Activated CD4-positive, alpha-beta T cell treated with anti-CD3 and anti-CD28 coated beads for 36 hours (primary cell): ENCODE data around the gene S100A6. TPM values are rescaled to one million over a fixed set of nuclear protein-coding genes. Genes with fewer than 3 reads are reported as not detected.
"Not testable (repeated sequence)": the region's sequence is repeated elsewhere in the genome, so short reads cannot be mapped to it uniquely, and the experiment has no call there.

ENCODE experiments used
- ATAC-seq: fragments of 200-7000 bp; cut with Tn5 transposase; one replicate; pipeline ENCODE4 v1.10.0; 2021; ENCODE audit warnings: mild to moderate bottlenecking, moderate library complexity
- CTCF ChIA-PET: fragments of 350-600 bp; sonication (Branson Sonifier 250); formaldehyde crosslinking; loops from one replicate; lab custom pipeline; 2021; ENCODE audit warnings: antibody characterized with exemption; lab: Charles Lee
- POLR2A ChIA-PET: fragments of 350-600 bp; sonication (Branson Sonifier 250); formaldehyde crosslinking; loops from one replicate; lab custom pipeline; 2021; ENCODE audit warnings: antibody characterized with exemption, inconsistent platforms; lab: Charles Lee
- DNase-seq: peaks from one replicate; pipeline ENCODE4 v3.0.0-alpha.2; 2020
- H3K27ac Mint-ChIP-seq: one replicate; pipeline ENCODE4 v1.8.0; 2021; ENCODE audit warnings: mixed read lengths
- H3K27me3 Mint-ChIP-seq: one replicate; pipeline ENCODE4 v1.8.0; 2021; ENCODE audit warnings: mixed read lengths
- H3K36me3 Mint-ChIP-seq: one replicate; pipeline ENCODE4 v1.8.0; 2021; ENCODE audit warnings: low read depth, mixed read lengths
- H3K4me1 Mint-ChIP-seq: one replicate; pipeline ENCODE4 v1.8.0; 2021; ENCODE audit warnings: mixed read lengths
- H3K4me3 Mint-ChIP-seq: one replicate; pipeline ENCODE4 v1.8.0; 2021; ENCODE audit warnings: mild to moderate bottlenecking, moderate library complexity, mixed read lengths
- H3K9me3 Mint-ChIP-seq: one replicate; pipeline ENCODE4 v1.8.0; 2021; ENCODE audit warnings: low read depth, mixed read lengths
- intact Hi-C, 2 experiments: fragments of 100-400 bp; cut with DNase I in 1 of 2; cut with micrococcal nuclease in 1 of 2; formaldehyde crosslinking; loops; one replicate each; pipeline versions ENCODE4 v1.14.2 to v1.15.1; 2022 to 2024; cut with DNase I, micrococcal nuclease
- total RNA-seq, 2 experiments: library from RNA; stranded (reverse); gene quantifications; one replicate each; pipeline ENCODE4 v1.2.3, GENCODE V29; 2021

The S100A6 gene
- total RNA-seq, 2 experiments from 2014 or later, result 219 to 349 TPM

GRCh38 chr1:153565529-153566374 lies 30.0 kb upstream of the S100A6 start, which contains the start of gene S100A2:
Gene S100A2 (minus strand): TSS chr1:153565844. CDS start chr1:153563877, 1,967 bp downstream.
- intact Hi-C loops, result loop anchor here (1.0 to 5.0 kb wide), 5 partner anchors 20 to 397 kb away; partner anchors contain the start of genes S100A4 (in 2 of the 2), CHTOP (in 1 of the 2), INTS3 (in 1 of the 2) and SLC39A1 (in 1 of the 2)
- DNase-seq, result peak; percentile 81

GRCh38 chr1:153563991-153564390 lies 28.2 kb upstream of the S100A6 start:
- Mint-ChIP-seq H3K36me3 (no peaks in the 10 kb centered on the region), H3K4me3 (no peak overlapping the region), H3K27me3 (no peaks in the 10 kb centered on the region), H3K9me3 (no peaks in the 10 kb centered on the region), H3K27ac (no peak overlapping the region), H3K4me1 (peaks cover 35% of the 10 kb centered on the region)
- ATAC-seq (no peak), DNase-seq (no peak)
- ChIA-PET CTCF (interaction anchor here (0.6 to 1.3 kb wide), 4 partner anchors 12 to 53 kb away, joined by 3 to 6 read pairs (median 4); partner anchors contain the start of gene S100A5), POLR2A (no interaction called here)
- intact Hi-C loops, result no loop called here

More at GRCh38 chr1:153565529-153566374, 30.0 kb upstream of the S100A6 start, which contains the start of gene S100A2:
- H3K27ac Mint-ChIP-seq, result peak within 1 kb of the TSS; percentile 100
- peak; percentile 69 for ATAC-seq
- H3K36me3 Mint-ChIP-seq, result no peaks in the 10 kb centered on the region
- no peaks in the 10 kb centered on the region for H3K27me3 Mint-ChIP-seq
- CTCF ChIA-PET, result interaction anchor here (0.6 to 1.9 kb wide), 14 partner anchors 15 to 324 kb away, joined by 3 to 12 read pairs (median 4); partner anchors contain the start of genes CHTOP, S100A4 and S100A6
- H3K9me3 Mint-ChIP-seq, result no peaks in the 10 kb centered on the region
- peaks cover 46% of the 10 kb centered on the region for H3K4me1 Mint-ChIP-seq
- POLR2A ChIA-PET, result interaction anchor here (0.6 to 1.8 kb wide), 7 partner anchors 11 to 34 kb away, joined by 3 to 13 read pairs (median 5); partner anchors contain the start of genes S100A3, S100A4, S100A5 and S100A6
- peak within 1 kb of the TSS; percentile 71 for H3K4me3 Mint-ChIP-seq

- POLR2A ChIA-PET, result no interaction called here
- peaks cover 30% of the 10 kb centered on the region for H3K4me1 Mint-ChIP-seq
- ATAC-seq (no peak), DNase-seq (no peak)
- no peaks in the 10 kb centered on the region for H3K36me3 Mint-ChIP-seq
- H3K27ac Mint-ChIP-seq, result no peak overlapping the region
- H3K4me3 Mint-ChIP-seq, result no peak overlapping the region
- intact Hi-C loops, result no loop called here
- CTCF ChIA-PET, result interaction anchor here (0.7 to 1.3 kb wide), 2 partner anchors 11 to 53 kb away, joined by 4 to 6 read pairs; no protein-coding TSS in a partner anchor
- no peaks in the 10 kb centered on the region for H3K27me3 Mint-ChIP-seq
- no peaks in the 10 kb centered on the region for H3K9me3 Mint-ChIP-seq
These were observed 27.7 kb upstream of the S100A6 start for GRCh38 chr1:153563483-153563901.

- ATAC-seq, H3K27ac Mint-ChIP-seq, H3K9me3 Mint-ChIP-seq, DNase-seq, H3K4me3 Mint-ChIP-seq, H3K36me3 Mint-ChIP-seq, intact Hi-C loops, H3K27me3 Mint-ChIP-seq: not testable (repeated sequence)
- ChIA-PET CTCF (interaction anchor here (0.5 to 2.4 kb wide), 7 partner anchors 10 to 50 kb away, joined by 3 to 9 read pairs (median 3); partner anchors contain the start of gene S100A4), POLR2A (interaction anchor here (0.7 kb wide), 1 partner anchor 124 kb away, joined by 3 read pairs; no protein-coding TSS in a partner anchor)
- H3K4me1 Mint-ChIP-seq, result peaks cover 17% of the 10 kb centered on the region
These were observed 26.2 kb upstream of the S100A6 start for GRCh38 chr1:153562021-153562420.

- H3K36me3 Mint-ChIP-seq, result no peaks in the 10 kb centered on the region
- H3K4me1 Mint-ChIP-seq, result peaks cover 12% of the 10 kb centered on the region
- H3K27ac Mint-ChIP-seq, result peak overlapping the region; percentile 55
- H3K9me3 Mint-ChIP-seq, result no peaks in the 10 kb centered on the region
- intact Hi-C loops, result no loop called here
- H3K27me3 Mint-ChIP-seq, result no peaks in the 10 kb centered on the region
- H3K4me3 Mint-ChIP-seq, result no peak overlapping the region
- DNase-seq (no peak), ATAC-seq (no peak)
- CTCF ChIA-PET, result interaction anchor here (0.9 to 2.4 kb wide), 5 partner anchors 9 to 50 kb away, joined by 3 to 9 read pairs (median 3); partner anchors contain the start of gene S100A4
- POLR2A ChIA-PET, result interaction anchor here (0.7 kb wide), 1 partner anchor 124 kb away, joined by 3 read pairs; no protein-coding TSS in a partner anchor
These were observed 25.7 kb upstream of the S100A6 start for GRCh38 chr1:153561466-153561985.

GRCh38 chr1:153560771-153561465 lies 25.1 kb upstream of the S100A6 start:
- no peaks in the 10 kb centered on the region for H3K36me3 Mint-ChIP-seq
- CTCF ChIA-PET, result interaction anchor here (0.7 to 2.4 kb wide), 6 partner anchors 9 to 82 kb away, joined by 3 to 9 read pairs (median 4); partner anchors contain the start of gene S100A6
- POLR2A ChIA-PET, result interaction anchor here (0.5 to 0.8 kb wide), 2 partner anchors 16 to 160 kb away, joined by 3 read pairs; no protein-coding TSS in a partner anchor
- DNase-seq (no peak), ATAC-seq (no peak)
- no peak overlapping the region for H3K4me3 Mint-ChIP-seq
- no peaks in the 10 kb centered on the region for H3K27me3 Mint-ChIP-seq
- intact Hi-C loops, result no loop called here
- peaks cover 8% of the 10 kb centered on the region for H3K4me1 Mint-ChIP-seq
- H3K9me3 Mint-ChIP-seq, result no peaks in the 10 kb centered on the region
- H3K27ac Mint-ChIP-seq, result no peak overlapping the region

- ChIA-PET POLR2A (no interaction called here), CTCF (interaction anchor here (0.6 to 2.4 kb wide), 5 partner anchors 24 to 83 kb away, joined by 3 to 8 read pairs (median 3); partner anchors contain the start of gene S100A6)
- peaks cover 1% of the 10 kb centered on the region for H3K4me1 Mint-ChIP-seq
- no peak overlapping the region for H3K27ac Mint-ChIP-seq
- ATAC-seq (no peak), DNase-seq (no peak)
- intact Hi-C loops, result no loop called here
- H3K9me3 Mint-ChIP-seq, result no peaks in the 10 kb centered on the region
- no peaks in the 10 kb centered on the region for H3K36me3 Mint-ChIP-seq
- H3K4me3 Mint-ChIP-seq, result no peak overlapping the region
- H3K27me3 Mint-ChIP-seq, result no peaks in the 10 kb centered on the region
These were observed 24.4 kb upstream of the S100A6 start for GRCh38 chr1:153560241-153560640.

- Mint-ChIP-seq H3K4me1 (no peaks in the 10 kb centered on the region), H3K4me3 (no peak overlapping the region), H3K9me3 (no peaks in the 10 kb centered on the region), H3K27me3 (no peaks in the 10 kb centered on the region), H3K36me3 (no peaks in the 10 kb centered on the region), H3K27ac (no peak overlapping the region)
- POLR2A ChIA-PET, result interaction anchor here (0.8 kb wide), 1 partner anchor 10 kb away, joined by 4 read pairs; no protein-coding TSS in a partner anchor
- DNase-seq (no peak), ATAC-seq (no peak)
- intact Hi-C loops, result no loop called here
- CTCF ChIA-PET, result interaction anchor here (1.4 to 1.9 kb wide), 2 partner anchors 13 to 14 kb away, joined by 4 to 6 read pairs; no protein-coding TSS in a partner anchor
These were observed 22.1 kb upstream of the S100A6 start for GRCh38 chr1:153557877-153558276.

GRCh38 chr1:153556348-153556747 lies 20.6 kb upstream of the S100A6 start:
- ChIA-PET POLR2A (no interaction called here), CTCF (interaction anchor here (0.5 to 1.9 kb wide), 3 partner anchors 12 to 228 kb away, joined by 3 to 4 read pairs (median 3); partner anchors contain the start of gene S100A5)
- H3K9me3 Mint-ChIP-seq, result no peaks in the 10 kb centered on the region
- intact Hi-C loops, result no loop called here
- no peak overlapping the region for H3K4me3 Mint-ChIP-seq
- H3K36me3 Mint-ChIP-seq, result no peaks in the 10 kb centered on the region
- no peaks in the 10 kb centered on the region for H3K27me3 Mint-ChIP-seq
- H3K4me1 Mint-ChIP-seq, result no peaks in the 10 kb centered on the region
- no peak overlapping the region for H3K27ac Mint-ChIP-seq
- ATAC-seq (no peak), DNase-seq (no peak)

GRCh38 chr1:153553830-153554541 lies 18.2 kb upstream of the S100A6 start:
- DNase-seq, result no peak
- no peak overlapping the region for H3K4me3 Mint-ChIP-seq
- H3K27me3 Mint-ChIP-seq, result no peaks in the 10 kb centered on the region
- ATAC-seq, result peak; percentile 30
- intact Hi-C loops, result no loop called here
- H3K36me3 Mint-ChIP-seq, result no peaks in the 10 kb centered on the region
- H3K4me1 Mint-ChIP-seq, result peaks cover under 1% of the 10 kb centered on the region
- ChIA-PET POLR2A (no interaction called here), CTCF (interaction anchor here (0.6 to 1.7 kb wide), 3 partner anchors 18 to 1820 kb away, joined by 3 to 4 read pairs (median 4); no protein-coding TSS in a partner anchor)
- H3K27ac Mint-ChIP-seq, result no peak overlapping the region
- H3K9me3 Mint-ChIP-seq, result no peaks in the 10 kb centered on the region
